HG03575 (cell line): Measurements from ENCODE around the gene EXO1.

ENCODE experiments used
- ATAC-seq: cut with Tn5 transposase; IDR thresholded peaks from one replicate; pipeline ENCODE4 v1.9.1; 2021; ENCODE audit not compliant: unreplicated experiment, insufficient number of reproducible peaks, low FRiP score; ENCODE audit errors: extremely low read depth

EXO1 gene

GRCh38 chr1:241934866-241935265 lies 86.9 kb downstream of the EXO1 start:
- no peak for ATAC-seq
